HEK293T (cell line): ENCODE results near the gene CCDC88A.

Experiments used
- FOXM1 ChIP-seq: fragments of 450-650 bp; IDR thresholded peaks from 2 replicates; pipeline ENCODE4 v1.6.1; 2017; ENCODE audit warnings: mild to moderate bottlenecking, borderline replicate concordance
- ZNF384 ChIP-seq: fragments of 450-650 bp; IDR thresholded peaks from 2 replicates; pipeline ENCODE4 v1.6.1; 2016

DNA sequence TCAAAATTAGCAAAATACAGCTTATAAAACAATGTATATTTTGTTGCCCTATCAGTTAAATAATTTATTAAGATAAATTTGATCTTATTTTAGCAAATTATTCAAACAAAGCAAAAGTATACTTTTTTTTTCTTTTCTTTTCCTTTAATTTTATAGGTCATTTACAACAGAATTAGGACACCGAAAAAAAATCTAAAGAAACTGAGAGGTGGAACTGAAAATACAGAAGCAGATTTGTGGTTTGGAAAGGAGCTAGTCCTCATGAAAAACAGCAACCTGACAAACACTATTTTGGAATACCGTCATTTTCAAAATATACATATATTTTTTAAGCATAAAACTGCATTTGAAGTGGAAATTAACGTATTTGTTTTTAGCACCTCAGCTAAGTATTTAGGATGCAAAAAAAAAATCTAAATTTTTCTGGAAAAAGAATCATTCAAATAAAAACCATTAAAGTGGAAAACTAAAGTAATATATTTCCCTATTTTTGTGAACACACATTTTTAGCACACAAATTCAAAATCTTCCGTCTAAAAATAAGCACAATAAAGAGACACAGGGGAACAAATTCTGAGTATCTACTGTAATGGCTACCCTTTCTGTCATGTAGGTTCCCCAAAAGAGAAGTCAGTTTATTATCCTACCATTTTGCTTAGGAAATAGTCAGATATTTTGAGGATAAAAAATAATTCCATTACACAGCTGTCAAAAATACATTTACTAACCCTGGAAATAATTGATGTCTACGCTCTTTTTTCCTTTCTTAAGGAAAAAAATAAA lies 2.7 kb downstream of the CCDC88A start:
- TF ChIP-seq ZNF384: no peak
- TF ChIP-seq FOXM1: no peak
